ENCODE measurements around the gene UBIAD1. TPM values are rescaled to one million over a fixed set of nuclear protein-coding genes. Genes with fewer than 3 reads are reported as not detected.
A peak's percentile ranks its signal among the peaks of the same experiment; 100 is the strongest.

Gene UBIAD1
- total RNA-seq, 1 experiment from 2014 or later, result 21.6 TPM

GRCh38 chr1:11334261-11334804 is 61.3 kb downstream of the UBIAD1 start:
- DNase-seq (ENCODE audit: low spot score) (no peak), ATAC-seq (peak; percentile 22; the same call in 1 of the 2 replicates)
- ChIA-PET CTCF (interaction anchor here (0.6 to 3.0 kb wide), 10 partner anchors 10 to 495 kb away, joined by 3 to 17 read pairs (median 6); partner anchors contain the start of gene UBIAD1), POLR2A (no interaction called here)
- peaks cover 2% of the 10 kb centered on the region; the same call in 1 of the 2 replicates for H3K27me3 Mint-ChIP-seq (ENCODE audit: low read depth)
- no peak overlapping the region for H3K27ac Mint-ChIP-seq
- no peak overlapping the region for H3K4me3 Mint-ChIP-seq
- TF ChIP-seq OVOL2 (CRISPR knock-in tag; IDR thresholded peaks at IDR 0.05; ENCODE audit: borderline replicate concordance), result no peak
- no peak for TF ChIP-seq GTF2I (CRISPR knock-in tag; conservative IDR thresholded peaks at IDR 0.05)
- TF ChIP-seq GABPB1 (CRISPR knock-in tag; IDR thresholded peaks at IDR 0.05), result no peak
- TF ChIP-seq, protein P1, sequence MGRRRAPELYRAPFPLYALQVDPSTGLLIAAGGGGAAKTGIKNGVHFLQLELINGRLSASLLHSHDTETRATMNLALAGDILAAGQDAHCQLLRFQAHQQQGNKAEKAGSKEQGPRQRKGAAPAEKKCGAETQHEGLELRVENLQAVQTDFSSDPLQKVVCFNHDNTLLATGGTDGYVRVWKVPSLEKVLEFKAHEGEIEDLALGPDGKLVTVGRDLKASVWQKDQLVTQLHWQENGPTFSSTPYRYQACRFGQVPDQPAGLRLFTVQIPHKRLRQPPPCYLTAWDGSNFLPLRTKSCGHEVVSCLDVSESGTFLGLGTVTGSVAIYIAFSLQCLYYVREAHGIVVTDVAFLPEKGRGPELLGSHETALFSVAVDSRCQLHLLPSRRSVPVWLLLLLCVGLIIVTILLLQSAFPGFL (CRISPR knock-in tag; IDR thresholded peaks at IDR 0.05; ENCODE audit: borderline replicate concordance), result no peak
- TF ChIP-seq USF2 (CRISPR knock-in tag; IDR thresholded peaks at IDR 0.05), result no peak
- no peak for TF ChIP-seq ZNF121 (CRISPR knock-in tag; IDR thresholded peaks at IDR 0.05)
- TF ChIP-seq STAT6 (CRISPR knock-in tag; conservative IDR thresholded peaks at IDR 0.05; ENCODE audit: low read depth), result no peak
- no peak for TF ChIP-seq CREM (CRISPR knock-in tag; IDR thresholded peaks at IDR 0.05)
- H3K4me1 Mint-ChIP-seq, result peaks cover 31% of the 10 kb centered on the region
- H3K9me3 Mint-ChIP-seq, result no peaks in the 10 kb centered on the region
- no peaks in the 10 kb centered on the region for H3K36me3 Mint-ChIP-seq

GRCh38 chr1:11334821-11335220 is 61.8 kb downstream of the UBIAD1 start:
- H3K27me3 Mint-ChIP-seq (ENCODE audit: low read depth), result peaks cover 3% of the 10 kb centered on the region; the same call in 1 of the 2 replicates
- TF ChIP-seq NR1H2 (CRISPR knock-in tag; IDR thresholded peaks at IDR 0.05) (no peak), ZNF416 (CRISPR knock-in tag; IDR thresholded peaks at IDR 0.05) (no peak), ZNF671 (CRISPR knock-in tag; IDR thresholded peaks at IDR 0.05) (no peak), CBFB (CRISPR knock-in tag; IDR thresholded peaks at IDR 0.05; ENCODE audit: low read depth) (no peak), PRRX2 (CRISPR knock-in tag; IDR thresholded peaks at IDR 0.05) (no peak), ZBTB43 (CRISPR knock-in tag; IDR thresholded peaks at IDR 0.05) (no peak), SP1 (CRISPR knock-in tag; conservative IDR thresholded peaks at IDR 0.05) (no peak)
- TF ChIP-seq, protein P2, sequence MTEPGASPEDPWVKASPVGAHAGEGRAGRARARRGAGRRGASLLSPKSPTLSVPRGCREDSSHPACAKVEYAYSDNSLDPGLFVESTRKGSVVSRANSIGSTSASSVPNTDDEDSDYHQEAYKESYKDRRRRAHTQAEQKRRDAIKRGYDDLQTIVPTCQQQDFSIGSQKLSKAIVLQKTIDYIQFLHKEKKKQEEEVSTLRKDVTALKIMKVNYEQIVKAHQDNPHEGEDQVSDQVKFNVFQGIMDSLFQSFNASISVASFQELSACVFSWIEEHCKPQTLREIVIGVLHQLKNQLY (CRISPR knock-in tag; IDR thresholded peaks at IDR 0.05), result no peak
- no peaks in the 10 kb centered on the region for H3K9me3 Mint-ChIP-seq
- DNase-seq (ENCODE audit: low spot score), result no peak
- no peak overlapping the region for H3K4me3 Mint-ChIP-seq
- no peaks in the 10 kb centered on the region for H3K36me3 Mint-ChIP-seq
- H3K4me1 Mint-ChIP-seq, result peaks cover 35% of the 10 kb centered on the region
- ChIA-PET CTCF (interaction anchor here (1.3 to 3.0 kb wide), 11 partner anchors 8 to 259 kb away, joined by 3 to 17 read pairs (median 6); partner anchors contain the start of gene UBIAD1), POLR2A (no interaction called here)
- ATAC-seq, result no peak
- H3K27ac Mint-ChIP-seq, result no peak overlapping the region

Data from WTC11 (cell line).